ENCODE data around the gene GHRHR. TPM values are rescaled to one million over a fixed set of nuclear protein-coding genes. Genes with fewer than 3 reads are reported as not detected.

Gene GHRHR
- total RNA-seq, 1 donor from 2014 or later, result not detected

DNA sequence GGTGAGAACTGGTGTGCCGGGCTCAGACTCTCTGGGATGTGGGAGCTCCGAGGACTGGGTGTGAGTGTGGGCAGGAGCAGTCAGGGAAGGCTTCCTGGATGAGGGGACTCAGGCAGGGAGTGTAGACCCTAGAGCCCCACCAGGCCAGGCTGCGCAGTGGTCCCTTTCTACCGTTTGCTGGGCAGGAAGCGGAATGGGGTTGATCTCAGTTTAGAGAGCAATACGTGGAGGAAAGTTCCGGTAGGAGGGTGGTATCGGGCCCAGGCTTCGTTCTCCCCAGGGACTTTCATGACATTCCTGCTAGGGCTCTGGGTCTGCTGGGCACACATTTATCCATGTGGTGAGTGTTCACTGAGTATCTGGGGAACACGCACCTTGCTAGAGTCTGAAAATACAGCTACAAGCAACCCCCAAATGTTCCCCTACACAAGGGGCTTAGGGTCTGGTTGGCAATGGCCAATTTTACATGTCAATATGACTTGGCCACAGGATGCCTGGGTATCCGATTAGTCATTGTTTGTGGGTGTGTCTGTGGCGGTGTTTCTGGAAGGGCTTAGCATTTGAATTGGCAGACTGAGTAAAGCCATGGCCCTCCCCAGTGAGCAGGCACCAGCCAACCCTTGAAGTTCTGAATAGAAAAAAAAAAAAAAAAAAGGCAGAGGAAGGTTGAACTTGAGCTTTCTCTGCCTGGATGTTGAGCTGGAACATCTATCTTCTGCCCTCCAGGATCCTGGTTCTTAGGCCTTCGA lies 20.8 kb downstream of the GHRHR start:
- peak; percentile 26 for DNase-seq (ENCODE audit: low read depth, low spot score)

DNA sequence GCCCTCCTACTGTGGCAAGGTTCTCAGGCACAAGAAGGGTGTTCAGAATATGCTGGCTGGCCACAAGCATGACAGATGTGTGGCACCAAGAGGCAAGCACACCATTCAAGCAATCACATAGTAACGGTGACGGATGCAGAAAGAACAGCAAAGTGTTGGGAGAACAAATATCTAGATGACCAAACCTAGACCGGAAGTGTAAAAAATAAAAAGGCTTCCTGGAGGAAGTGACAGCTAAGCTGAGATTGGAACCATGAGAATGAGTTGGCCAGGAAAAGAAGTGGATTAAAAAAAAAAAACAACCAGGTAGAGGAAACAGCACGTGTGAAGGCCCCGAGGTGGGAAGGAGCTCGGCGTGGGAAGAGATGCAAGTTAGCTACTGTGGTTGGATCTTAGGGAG lies 22.0 kb downstream of the GHRHR start:
- peak; percentile 47 for DNase-seq (ENCODE audit: low read depth, low spot score)

DNA sequence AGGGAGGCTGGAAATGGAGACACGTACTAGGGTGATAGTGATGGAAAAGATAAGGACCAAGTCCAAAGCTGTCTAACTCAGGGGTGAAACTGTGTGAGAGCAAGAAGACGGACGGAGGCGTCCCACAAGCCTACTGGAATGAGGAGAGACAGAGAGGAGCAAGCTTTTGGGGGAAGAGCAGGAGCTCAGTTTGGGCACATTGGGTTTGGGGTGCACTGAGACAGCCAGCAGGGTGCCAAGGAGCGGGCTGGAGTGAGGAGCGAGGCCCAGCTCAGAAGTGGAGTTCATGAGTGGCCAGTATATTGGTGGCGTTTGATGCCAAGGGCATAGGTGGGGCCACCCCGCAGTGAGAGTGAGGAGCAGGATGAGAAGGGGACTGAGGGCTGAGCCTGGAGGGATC lies 22.6 kb downstream of the GHRHR start:
- no peak for DNase-seq (ENCODE audit: low read depth, low spot score)

DNA sequence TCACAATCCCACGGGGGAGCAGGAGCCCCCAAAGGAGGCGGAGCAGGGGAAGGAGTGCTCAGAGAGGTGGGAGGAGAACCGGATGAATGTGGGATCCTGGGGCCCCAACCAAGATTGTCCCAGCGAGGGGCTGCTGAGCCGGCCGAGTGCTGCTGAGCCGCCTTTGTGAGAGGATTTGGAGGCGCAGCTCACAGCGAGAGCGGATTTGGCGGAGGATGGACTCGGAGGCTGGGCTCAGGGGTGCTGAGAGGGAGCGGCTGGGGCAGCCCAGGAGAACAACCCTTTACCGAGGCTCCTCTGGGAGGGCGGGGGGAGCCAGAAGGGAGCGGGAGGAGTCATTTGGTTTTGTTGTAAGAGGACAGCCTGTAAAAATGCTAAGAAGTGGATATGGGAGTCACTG lies 23.0 kb downstream of the GHRHR start:
- no peak for DNase-seq (ENCODE audit: low read depth, low spot score)

DNA sequence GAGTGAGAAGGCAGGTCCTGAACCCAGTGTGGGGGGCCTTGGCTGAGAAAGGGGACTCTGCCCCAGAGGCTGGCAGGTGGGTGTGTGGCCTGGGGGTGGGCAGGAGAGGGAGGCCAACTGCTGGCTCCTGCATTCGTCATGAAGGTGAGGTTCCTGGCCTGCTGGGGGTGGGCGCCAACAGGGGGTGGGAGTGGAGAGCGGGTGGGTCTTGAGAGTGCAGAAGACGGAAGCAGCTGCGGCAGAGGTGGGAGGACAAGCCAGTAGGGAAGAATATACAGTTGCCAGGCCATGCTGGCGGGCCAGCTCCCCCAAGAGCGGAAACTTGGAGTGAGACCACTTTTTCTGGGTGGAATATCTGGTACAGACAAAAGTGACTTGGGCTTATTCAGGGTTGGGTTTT lies 23.4 kb downstream of the GHRHR start:
- DNase-seq (ENCODE audit: low read depth, low spot score), result no peak

DNA sequence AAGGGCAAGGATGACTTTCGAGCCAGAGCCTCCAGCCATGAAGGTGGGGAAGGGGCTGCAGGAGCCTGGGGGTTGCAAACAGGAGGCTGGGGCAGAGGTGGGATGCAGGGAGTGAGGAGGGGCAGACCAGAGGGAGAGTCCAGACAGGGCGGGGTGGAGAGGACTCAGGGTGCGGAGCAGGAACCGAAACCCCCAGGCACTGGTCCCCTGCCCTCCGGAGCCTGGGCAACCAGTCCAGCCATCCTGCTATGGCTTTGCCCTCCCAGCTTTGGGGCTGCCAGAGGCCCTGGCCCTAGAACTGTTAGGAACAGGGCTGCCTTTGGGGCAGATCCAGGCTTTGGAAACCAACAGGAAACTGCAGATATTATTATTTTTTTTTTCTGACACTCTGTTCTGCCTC lies 24.2 kb downstream of the GHRHR start:
- DNase-seq (ENCODE audit: low read depth, low spot score), result no peak

DNA sequence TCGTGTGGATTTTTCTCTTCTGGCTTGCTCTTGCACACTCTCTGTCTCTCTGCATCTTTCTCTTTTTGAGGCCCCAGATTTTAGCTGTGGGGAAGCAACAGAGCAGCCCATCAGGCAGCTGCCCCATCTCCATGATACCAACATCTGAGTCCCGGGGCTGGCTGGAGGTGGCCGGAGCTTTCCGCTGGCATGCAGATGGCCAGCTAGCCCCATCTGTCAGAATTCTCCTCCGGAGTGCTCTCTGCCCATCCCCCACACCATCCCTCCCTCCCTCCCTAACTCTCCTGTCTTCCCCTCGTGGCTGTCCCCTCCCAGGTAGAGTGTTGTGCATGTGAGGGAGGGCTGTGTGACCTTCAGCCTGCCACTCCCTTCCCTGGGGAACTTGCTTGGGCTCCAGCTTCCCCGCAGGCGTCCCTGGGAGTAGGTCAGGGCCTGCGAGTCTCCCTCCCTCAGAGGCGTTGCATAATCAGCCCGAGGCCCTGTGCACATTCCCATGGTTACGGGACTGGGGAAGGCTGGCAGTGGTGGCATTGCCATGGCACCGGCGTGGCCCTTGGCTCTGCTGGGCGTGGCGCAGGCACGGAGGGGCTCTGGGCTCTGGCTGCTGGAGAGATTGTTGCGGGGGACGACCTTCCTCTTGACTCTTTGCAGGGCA lies 24.7 kb downstream of the GHRHR start:
- DNase-seq (ENCODE audit: low read depth, low spot score), result no peak

DNA sequence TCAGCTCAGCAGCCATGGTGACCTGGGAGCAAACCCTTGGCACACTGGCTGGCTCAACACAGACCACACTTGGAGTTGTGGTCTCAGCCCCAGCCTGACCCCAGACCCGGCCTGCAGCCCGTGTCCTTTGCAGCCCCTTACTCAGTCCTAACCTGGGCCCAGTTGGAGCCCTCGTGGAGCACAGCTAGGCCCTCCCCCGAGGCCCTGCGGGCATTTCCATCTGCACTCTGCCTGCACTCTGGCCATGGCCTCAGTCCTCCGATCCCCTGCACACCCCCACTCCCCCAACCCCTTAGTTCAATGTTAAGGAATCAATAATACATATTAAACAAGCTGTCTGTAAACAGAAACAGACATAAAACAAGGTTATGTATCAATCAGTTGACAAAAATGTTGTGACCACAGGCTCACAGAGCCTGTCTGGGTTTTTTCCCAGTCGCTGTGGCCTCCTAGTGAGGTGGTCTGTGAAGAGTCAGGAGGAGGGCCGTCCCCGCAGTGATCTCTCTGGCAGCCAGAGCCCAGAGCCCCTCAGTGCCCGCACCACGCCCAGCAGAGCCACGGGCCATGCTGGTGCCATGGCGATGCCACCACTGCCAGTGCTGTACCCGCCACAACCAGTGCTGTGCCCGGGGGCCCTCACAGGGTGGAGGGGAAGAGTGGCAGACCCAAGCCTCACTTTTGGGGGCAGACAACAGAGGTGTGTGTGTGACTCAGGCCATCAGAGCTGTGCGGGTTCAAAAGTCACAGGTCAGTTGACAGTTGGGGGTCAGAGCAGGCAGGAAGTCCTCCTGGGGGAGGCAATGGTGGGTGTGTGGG lies 25.5 kb downstream of the GHRHR start:
- no peak for DNase-seq (ENCODE audit: low read depth, low spot score)

DNA sequence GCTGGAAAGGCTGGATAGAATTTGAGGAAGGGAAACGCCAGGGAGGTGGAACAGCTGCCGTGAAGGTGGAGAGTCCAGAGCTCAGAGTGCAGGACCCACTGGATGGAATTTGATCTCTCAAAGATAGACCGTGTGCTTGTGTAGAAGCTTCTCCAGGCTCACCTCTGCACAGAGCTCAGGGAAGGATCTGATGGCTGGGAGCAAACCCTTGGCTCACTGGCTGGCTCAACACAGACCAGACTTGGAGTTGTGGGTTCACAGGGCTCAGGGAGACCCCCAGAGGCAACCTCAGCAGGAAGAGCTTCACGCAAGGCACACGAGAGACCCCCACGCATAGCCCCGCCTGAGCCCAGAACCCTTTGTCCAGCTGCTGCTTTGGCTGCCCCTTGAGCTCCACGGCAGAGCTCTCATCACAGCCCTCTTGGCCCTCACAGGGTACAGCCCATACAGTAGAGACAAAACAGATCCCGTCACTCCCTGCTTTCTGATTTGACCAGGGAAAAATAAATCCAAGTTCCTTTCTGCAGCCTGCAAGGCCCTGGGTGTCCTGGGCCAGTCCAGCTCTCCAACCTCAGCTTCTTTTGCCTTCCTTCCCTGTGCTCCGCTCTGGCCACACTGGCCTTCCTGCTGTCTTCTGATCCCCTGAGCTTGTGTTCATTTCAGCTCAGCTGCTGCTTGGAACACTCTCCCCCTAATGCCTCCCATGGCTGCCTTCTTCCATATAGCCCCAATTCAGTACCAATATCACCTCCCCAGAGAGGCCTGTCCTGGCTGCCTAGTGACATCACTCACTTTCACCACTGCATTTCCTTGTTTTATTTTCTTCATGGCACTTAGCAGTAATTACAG lies 26.3 kb downstream of the GHRHR start:
- no peak for DNase-seq (ENCODE audit: low read depth, low spot score)

DNA sequence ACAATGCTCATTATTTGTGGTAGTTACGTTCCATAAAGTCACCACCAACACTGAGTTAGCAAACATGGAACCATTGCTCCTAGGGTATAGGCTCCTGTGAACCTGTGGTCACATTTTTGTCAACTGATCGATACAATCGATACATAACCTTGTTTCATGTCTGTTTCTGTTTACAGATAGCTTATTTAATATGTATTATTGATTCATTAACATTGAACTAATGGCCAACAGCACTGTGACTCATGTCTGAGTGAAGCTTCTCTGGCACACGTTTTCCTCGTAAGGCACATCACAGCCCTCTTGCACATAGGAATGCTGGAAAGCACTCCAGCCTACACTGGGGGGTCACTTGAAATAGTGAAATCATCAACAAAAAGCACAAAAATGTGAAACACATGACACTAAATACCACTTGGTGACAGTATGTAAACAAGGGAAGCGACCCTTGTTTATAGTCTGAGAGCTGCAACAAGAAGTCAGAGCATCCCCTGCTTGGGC lies 27.0 kb downstream of the GHRHR start:
- no peak for DNase-seq (ENCODE audit: low read depth, low spot score)

DNA sequence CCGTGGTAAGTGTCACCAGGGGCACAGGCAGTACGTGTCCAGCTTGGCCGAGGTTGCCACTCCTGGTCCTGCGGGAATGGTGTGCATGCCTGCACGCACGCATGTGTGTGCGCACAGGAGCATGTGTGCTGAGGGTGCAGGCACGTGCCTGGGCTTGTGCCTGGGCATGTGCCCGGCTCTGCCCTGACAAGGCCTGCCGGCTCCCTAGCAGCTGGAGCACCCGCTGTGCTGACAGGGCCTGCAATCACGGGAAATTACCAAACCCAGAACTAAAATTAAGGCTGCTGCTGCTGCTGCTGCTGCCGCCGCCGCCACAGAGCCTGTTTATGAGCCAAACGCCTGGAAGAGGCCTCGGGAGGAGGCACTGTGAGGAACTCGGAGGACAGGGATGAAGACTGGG lies 28.7 kb downstream of the GHRHR start:
- DNase-seq (ENCODE audit: low read depth, low spot score), result no peak

DNA sequence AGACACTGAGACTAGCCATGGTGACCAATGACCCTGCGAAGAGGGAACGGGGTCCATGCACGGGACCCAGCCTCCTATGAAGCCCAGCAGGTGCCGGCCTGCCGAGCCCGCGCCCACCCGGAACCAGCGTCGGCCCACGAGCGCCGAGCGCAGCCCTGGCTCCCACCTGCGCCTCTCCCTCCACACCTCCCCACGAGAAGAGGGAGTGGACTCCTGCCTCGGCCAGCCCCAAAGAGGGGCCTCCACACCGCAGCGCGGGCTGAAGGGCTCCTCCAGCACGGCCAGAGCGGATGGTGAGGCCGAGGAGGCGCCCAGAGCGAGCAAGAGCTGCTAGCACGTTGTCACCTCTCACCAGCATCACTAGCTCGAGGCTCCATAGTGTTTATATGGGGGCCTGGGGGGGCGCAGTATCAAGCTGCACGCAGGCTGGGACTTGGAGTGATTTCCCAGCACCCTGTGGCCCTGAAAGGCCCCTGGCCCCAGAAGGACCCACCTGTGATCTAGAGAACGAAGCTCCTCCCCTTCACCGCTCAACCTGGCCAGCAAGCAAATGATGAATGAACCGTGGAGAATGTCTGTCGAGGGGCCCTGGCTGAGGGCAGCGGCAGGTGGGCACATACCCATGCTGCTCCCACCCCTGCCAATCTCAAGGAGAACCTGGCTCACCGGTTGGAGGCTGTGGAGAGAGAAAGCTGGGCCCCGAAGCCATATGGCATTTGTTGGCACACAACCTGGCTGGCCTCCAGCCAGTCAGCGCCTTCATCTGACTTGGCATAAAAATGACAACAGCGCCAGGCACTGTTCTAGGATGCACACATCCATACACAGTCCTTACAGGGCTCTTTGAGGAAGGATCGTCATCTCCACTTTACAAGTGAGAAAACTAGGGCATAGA lies 30.7 kb downstream of the GHRHR start:
- DNase-seq (ENCODE audit: low read depth, low spot score), result no peak

DNA sequence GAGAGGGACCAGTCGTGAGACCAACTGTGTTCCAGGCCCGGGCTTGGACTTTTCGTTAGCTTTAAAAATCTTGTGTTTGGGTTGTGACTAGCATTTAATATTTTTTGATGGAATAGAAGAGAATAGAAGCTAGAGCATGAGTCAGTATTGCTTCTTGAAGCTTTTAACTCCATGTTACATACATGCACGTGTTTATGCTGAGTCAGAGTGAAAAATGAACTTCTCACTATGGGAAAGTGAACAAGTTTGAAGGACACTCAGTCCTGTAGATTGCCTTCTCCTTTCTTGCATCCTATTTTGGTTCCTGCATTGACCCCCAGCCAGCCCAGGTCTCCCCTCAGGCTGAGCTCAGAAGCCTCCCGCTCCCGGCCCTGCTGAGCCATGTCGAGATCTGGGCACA lies 31.8 kb downstream of the GHRHR start:
- no peak for DNase-seq (ENCODE audit: low read depth, low spot score)

DNA sequence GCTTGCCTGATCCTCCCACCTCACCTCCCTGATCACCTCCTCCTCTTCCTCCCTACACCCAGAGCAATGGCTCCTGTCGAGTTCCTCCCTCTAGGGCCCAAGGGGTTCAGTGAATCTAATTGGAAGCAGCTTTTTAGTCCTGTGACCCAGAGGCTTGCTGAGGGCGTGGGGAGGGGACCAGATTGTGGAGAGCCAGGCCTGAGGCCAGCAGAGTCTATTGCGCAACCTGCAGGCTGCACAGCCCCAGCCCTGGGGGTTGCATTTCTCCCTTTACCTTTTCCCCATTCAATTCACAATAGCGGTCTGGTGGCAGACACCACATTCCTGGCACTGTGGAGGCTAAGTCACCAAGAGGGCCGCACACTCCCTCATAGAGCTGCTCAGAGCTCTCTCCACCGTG lies 32.5 kb downstream of the GHRHR start:
- no peak for DNase-seq (ENCODE audit: low read depth, low spot score)

DNA sequence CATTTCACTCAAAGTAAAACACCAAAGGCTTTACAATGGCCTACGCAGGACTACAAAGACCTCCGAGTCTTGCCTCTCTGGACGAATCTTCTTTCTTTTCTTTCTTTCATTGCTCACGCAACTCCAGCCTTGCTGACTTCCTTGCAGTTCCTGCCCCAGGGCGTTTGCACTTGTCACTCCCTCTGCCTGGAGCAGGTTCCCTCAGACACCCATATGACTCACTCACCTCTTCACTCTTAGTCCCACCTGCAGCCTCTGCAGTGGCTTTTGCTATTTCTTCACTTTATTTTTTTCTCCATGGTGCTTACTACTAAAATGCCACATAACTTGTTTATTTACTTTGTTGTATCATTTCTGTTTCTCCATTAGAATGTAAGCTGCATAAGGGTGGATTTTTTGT lies 33.1 kb downstream of the GHRHR start:
- no peak for DNase-seq (ENCODE audit: low read depth, low spot score)

DNA sequence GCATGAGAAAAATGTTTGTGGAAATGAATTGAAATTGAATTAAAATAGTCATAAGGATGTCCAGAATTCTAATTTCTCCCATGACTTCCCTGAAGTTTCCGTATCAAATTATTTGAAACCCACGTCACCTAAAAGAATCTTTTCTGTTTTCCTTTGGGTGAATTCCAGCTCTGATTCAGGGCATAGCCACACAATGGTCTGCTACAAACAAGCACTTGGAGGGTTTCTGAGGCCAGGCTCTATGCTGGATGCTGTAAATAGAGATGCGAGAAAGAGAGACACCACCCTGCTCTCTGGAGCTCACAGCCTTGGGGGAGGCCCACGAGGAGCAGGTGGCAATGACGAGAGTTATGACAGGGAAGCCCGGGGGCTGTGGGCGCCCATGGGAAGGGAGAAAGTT lies 33.6 kb downstream of the GHRHR start:
- DNase-seq (ENCODE audit: low read depth, low spot score), result no peak

DNA sequence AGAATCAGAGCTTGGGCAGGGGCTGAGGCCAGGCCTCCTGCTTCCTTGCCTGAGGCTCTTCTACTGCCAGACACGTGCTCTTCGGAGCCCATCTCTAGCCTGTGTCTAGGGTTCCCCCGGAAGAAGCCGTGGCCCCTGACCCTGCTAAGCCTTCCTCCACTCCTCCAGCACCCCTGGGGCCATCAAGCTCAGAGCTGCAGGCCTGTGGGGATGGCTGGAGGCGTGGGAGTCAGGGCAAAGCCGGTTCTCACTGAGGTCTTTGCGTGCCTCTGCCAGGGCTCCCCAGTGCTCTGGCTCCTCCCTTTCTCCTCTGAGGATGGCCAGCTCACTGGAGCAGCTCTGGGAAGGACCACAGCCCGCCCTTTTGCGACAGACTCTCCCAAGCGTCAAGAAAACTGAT lies 34.4 kb downstream of the GHRHR start:
- no peak for DNase-seq (ENCODE audit: low read depth, low spot score)

DNA sequence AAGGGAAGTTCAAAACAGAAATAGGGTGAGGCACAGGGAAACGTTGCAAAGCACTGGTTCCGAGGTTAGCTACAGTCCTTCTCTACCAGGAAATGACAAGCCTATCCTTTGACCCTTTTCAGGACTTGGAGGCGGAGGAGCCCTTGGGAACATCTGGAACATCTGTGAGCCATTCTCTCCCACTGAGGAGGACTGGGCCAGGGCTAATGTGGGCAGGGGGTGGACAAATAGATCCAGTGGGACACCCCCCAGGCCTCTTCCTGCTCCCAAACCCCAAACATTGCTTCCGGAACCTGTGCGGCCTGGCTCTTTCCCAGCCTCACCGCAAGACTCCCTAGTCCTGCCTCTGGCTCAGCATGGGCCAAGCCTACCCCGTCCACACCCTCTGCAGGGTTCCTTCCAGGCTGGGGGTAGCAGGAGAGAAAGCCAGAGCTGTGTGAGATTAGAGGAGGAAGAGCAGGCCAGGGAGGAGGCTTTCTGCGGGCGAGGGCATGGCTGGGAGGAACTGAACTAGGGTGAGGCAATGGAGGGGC lies 36.5 kb downstream of the GHRHR start:
- DNase-seq (ENCODE audit: low read depth, low spot score), result no peak

DNA sequence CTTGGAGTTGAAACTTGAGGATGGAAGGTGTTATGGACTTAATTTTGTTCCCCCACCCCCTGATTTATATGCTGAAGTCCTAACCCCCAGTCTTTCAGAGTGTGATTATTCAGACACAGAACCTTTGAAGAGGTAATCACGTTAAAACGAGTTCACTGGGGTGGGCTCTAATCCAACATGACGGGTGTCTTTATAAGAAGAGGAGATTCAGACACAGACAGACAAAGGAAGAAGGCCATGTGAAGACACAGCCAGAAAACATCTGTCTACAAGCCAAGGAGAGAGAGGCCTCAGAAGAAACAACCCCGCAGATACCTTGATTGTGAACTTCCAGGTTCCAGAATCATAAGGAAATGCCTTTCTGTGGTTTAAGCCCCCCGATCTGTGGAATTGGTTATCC lies 37.0 kb downstream of the GHRHR start:
- no peak for DNase-seq (ENCODE audit: low read depth, low spot score)

DNA sequence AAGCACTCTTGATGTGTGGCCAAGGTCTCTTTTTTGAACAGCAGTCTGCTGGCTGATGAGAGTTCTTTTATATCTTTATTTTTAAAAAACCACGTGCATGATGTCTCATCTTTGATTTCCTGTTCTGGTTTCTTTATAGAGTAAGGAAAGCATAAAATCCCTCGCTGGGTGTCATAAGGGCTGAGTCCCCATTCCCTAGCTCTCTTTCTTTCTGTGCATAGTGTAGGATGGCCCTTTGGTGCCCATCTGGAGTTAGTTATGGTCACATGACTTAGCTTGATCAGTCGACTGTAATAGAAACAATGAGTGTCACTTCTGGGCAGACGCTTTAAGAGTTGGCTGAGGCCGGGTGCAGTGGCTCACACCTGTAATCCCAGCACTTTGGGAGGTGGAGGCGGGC lies 38.5 kb downstream of the GHRHR start:
- DNase-seq (ENCODE audit: low read depth, low spot score), result no peak

All from pulmonary artery endothelial cell (primary cell).